HG03442 (cell line): ENCODE data around the gene SLC8B1.

Source experiments
- ATAC-seq: cut with Tn5 transposase; IDR thresholded peaks from one replicate; pipeline ENCODE4 v1.9.1; 2021; ENCODE audit warnings: mild to moderate bottlenecking, moderate library complexity; ENCODE audit not compliant: unreplicated experiment

Gene SLC8B1

GRCh38 chr12:113325916-113326315 is 9.0 kb downstream of the SLC8B1 start:
- ATAC-seq = no peak

- ATAC-seq = no peak
Observed at GRCh38 chr12:113322343-113322742, 12.6 kb downstream of the SLC8B1 start.

- ATAC-seq = no peak
Observed at GRCh38 chr12:113320401-113320800, 14.5 kb downstream of the SLC8B1 start.

- ATAC-seq = no peak
Observed at GRCh38 chr12:113318900-113319628, 15.8 kb downstream of the SLC8B1 start.

DNA sequence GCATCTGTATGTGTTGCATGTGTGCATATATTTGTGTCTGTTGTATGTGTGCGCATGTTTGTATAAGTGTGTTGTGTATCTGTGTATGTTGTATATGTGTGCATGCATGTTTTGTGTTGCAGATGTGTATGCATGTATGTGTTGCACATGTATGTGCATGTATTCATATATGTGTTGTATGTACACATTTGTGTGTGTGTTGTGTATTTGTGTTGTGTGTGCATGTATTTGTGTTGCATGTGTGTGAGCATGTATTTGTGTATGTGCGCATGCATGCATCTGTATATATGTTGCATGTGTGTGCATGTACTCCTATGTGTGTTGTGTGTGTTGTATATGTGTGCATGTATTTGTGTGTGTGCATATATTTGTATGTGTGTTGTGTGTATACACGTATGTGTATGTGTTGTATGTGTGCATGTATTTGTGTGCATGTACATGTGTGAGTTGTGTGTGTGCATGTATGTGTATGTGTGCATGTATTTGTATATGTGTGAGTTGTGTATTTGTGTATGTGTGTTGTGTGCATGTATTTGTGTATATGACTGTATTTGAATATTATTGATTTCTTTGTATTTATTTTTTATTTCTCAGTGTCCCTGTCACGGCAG is 16.8 kb downstream of the SLC8B1 start:
- no peak for ATAC-seq

DNA sequence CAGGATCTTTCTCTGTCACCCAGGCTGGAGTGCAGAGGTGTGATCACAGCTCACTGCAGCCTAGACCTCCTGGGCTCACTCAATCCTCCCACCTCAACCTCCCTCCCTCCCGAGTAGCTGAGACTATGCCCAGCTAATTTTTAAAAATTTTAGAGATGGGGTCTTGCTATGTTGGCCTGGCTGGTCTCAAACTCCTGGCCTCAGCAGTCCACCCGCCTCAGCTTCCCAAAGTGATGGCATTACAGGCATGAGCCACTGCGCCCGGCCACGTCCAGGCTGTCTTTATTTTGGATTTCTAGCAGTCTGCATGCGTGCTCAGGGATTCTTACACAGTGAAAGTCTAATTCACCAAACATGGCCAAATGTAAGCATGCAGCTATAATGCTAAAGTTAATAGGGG is 17.8 kb downstream of the SLC8B1 start:
- no peak for ATAC-seq

DNA sequence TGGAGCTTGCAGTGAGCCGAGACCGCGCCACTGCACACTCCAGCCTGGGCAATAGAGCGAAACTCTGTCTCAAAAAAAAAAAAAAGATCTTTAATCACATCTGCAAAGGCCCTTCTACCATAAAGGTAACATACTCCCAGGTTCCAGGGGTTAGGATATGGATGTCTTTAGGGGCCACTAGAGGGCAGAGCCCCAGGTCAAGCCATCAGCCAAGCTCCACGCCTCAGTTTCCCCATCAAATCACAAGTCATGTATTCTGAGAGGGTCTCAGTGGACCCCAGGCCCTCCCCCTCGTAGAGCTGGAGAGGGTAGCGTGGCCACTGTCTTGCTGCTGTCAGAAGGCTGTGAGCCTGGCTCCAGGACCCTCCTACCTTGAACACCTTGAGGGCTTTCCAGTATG is 18.8 kb downstream of the SLC8B1 start:
- no peak for ATAC-seq

GRCh38 chr12:113315358-113315757 is 19.6 kb downstream of the SLC8B1 start:
- ATAC-seq = no peak

GRCh38 chr12:113314121-113314529 is 20.8 kb downstream of the SLC8B1 start:
- no peak for ATAC-seq

GRCh38 chr12:113310489-113310888 is 24.4 kb downstream of the SLC8B1 start:
- ATAC-seq = no peak

GRCh38 chr12:113306382-113306781 is 28.5 kb downstream of the SLC8B1 start:
- no peak for ATAC-seq

DNA sequence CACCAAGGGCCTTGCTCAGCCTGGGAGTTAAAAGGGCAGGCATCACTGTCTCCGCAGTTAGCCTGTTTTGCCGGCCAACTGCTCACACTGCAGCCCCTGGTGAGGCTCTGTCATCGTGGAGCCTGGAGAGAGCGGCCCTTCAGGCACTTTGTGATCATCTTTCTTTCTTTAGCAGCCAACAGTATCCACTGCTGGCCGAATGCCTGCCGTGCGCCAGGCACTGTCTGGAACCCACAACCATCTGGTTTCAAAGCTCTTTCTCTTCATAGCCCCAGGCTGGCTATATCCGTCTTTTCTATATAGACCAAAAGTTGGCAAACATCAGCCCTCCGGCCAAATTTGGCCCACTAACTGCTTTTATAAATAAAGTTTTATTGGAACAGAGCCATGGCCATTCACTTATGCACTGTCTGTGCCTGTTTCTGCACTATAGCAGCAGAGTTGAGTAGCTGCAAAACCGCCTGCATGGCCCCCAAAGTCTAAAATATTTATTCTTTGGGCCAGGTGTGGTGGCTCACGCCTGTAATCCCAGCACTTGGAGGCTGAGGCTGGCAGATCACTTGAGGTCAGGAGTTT is 29.5 kb downstream of the SLC8B1 start:
- ATAC-seq = no peak

- ATAC-seq = no peak
Observed at GRCh38 chr12:113302886-113303640, 31.8 kb downstream of the SLC8B1 start.

GRCh38 chr12:113302466-113302865 is 32.4 kb downstream of the SLC8B1 start:
- no peak for ATAC-seq

GRCh38 chr12:113301811-113302210 is 33.1 kb downstream of the SLC8B1 start:
- no peak for ATAC-seq

DNA sequence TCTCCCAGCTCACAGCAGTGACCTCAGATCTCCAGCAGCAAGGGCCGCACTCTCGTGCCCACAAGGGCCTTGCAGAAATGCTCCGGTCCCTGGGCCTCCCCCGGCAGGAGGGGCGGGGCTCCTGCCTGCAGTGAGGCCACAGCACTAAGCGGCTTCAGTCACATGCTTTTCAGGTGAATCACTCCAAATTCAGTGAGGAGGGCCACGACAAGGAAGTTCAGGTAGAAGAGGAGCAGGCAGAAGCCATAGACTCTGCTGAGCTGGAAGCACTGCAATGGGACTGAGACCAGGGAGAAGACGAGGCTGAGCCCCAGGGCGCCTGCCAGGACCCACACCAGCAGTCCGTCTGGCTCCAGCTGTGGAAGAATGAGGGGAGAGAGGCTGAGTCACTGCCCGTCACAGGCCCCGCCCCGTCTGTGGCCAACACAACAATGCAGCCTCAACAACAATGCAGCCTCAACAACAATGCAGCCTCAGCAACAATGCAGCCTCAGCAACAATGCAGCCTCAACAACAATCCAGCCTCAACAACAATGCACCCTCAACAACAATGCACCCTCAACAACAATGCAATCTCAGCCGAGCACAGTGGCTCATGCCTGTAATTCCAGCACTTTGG is 35.2 kb downstream of the SLC8B1 start:
- ATAC-seq = no peak

- ATAC-seq = no peak
Observed at GRCh38 chr12:113298861-113299545, 35.9 kb downstream of the SLC8B1 start.

- no peak for ATAC-seq
Observed at GRCh38 chr12:113298472-113298817, 36.5 kb downstream of the SLC8B1 start.

- no peak for ATAC-seq
Observed at GRCh38 chr12:113297621-113298471, 37.1 kb downstream of the SLC8B1 start.

DNA sequence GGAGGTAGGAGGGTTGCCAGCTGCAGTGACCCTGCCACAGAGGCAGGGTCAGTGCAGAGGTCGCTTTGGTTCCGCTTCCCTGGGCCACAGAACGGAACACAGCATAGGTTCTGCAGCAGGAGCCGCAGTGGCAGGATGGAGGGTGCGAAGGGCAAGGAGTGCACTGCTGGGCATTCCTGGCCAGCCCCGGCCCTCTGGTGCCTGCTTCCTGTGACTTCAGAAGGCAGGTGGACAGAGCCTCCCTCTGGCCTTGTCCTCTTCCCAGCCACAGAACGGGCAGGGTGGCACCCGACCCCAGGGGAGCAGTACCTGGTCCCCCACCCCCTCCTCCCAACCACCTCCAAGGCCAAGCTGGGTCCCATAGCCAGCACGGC is 37.7 kb downstream of the SLC8B1 start:
- ATAC-seq = no peak
